DMS53 (cell line): Measurements from ENCODE around the gene MTMR4.
"Not testable (repeated sequence)": the region's sequence is repeated elsewhere in the genome, so short reads cannot be mapped to it uniquely, and the experiment has no call there.

Experiments used
- DNase-seq: peaks from one replicate; lab custom pipeline; 2025; lab: John Stamatoyannopoulos, UW

MTMR4 gene

GRCh38 chr17:58525239-58525638 is 10.8 kb upstream of the MTMR4 start:
- no peak for DNase-seq

DNA sequence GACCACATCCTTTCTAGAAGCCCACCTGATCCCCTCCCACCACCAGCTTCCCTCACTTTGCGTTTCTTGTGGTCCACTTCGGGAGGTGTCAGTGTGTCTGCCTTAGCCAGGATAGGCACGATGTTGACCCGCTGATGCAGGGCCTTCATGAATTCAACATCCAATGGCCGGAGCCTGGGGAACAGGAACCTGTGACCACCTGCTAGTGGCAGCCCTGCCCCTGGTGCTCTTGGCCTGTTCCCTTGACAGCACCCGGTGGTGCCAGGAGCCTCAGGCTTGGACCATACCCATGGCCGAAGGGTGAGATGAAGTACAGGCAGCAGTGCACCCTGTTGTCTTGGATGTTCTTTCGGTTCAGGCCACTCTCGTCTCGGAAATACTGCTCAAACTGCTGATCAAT is 7.2 kb upstream of the MTMR4 start:
- no peak for DNase-seq

GRCh38 chr17:58520843-58521430 is 6.5 kb upstream of the MTMR4 start:
- peak; percentile 28 for DNase-seq

GRCh38 chr17:58517928-58518609 is 3.6 kb upstream of the MTMR4 start:
- DNase-seq = peak; percentile 99

DNA sequence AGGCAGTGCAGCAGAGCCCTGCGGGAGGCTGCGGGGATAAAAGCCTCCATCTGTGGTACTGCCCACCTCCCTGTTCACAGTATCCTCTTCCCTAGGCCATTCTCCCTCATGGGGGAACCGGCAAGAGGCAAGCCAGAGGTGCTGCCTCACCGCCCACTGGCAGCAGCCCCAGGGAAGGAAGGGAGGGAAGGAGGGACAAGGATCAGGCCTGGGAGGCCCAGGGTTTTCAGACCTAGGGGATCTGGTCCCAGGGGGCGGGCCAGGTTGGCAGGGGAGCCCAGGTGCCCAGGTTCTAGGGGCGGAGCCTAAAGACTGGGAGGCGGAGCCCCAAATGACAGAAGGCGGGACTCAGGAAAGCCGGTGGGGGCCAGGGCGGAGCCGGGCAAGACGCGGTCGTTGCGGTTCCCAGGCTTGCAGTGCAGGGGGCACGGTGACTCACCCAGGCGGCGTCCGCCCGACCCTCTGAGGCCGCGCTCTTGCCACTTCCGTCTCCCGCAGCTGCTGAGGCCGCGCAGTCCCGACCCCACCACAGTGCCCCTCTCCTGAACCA is 3.0 kb upstream of the MTMR4 start:
- no peak for DNase-seq

- DNase-seq = peak; percentile 36
Observed at GRCh38 chr17:58516644-58517377, 2.4 kb upstream of the MTMR4 start.

GRCh38 chr17:58515286-58515685 is 848 bp upstream of the MTMR4 start:
- DNase-seq = no peak

GRCh38 chr17:58514770-58515157 is 326 bp upstream of the MTMR4 start:
- DNase-seq = no peak

GRCh38 chr17:58513267-58513964 is 1.0 kb downstream of the MTMR4 start:
- no peak for DNase-seq

- no peak for DNase-seq
Observed at GRCh38 chr17:58510075-58510474, 4.4 kb downstream of the MTMR4 start.

DNA sequence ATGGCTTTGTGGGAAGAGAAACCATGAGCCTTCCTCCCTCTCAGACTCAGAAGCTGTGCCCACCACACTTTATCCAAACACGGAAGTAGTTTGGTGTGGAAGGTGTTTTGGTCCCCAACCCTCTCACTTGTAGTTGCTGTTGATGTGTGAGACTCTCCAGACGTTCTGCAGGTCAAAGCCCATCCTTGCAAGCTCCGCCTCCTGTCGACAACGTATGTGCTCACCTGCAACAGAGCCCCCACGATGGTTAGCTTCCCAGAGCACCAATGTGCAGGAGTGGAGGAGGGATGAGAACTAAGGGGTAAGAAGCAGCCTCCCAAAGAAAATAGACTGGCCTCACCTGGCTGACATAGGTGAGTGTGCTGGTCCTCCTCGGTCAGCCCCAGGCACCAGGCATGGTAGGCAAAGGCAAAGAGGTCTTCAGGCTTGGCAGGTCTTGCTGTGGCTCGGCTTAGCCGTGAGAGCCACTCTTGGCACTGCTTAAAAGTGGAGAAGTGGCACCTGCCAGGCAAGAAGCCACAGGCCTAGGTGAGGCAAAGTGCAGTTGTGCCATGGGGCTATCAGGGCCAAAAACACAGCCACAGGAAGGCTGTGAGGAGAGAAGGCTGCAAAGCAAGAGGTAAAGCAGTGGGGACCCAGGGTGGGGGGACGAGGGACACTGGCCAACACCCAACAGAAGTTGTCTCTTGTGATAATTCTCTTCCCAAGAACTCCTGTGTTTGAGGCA is 5.9 kb downstream of the MTMR4 start:
- DNase-seq = no peak

DNA sequence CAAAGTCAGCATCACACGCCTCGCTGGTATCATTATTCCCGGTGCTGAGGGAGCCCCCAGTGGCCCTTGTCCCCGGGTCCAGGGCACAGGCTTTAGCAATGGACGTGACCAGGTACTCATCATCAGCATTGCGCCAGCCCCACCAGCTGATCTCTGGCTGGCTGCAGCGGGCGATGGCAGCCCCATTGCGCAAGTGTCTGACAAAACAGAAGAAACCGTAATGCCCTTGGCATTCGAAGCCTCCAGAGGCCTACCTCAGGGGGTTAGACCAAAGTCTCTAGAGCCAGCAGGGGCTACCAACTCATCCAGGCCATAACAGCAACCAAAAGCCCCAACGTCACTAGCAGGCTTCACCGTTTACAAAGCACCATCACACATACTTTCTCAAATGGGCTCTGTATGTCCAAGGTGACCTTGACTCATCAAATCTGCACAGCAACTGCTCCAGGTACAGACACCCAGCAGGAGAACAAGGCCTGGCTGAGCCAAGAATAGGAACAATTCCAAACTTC is 7.3 kb downstream of the MTMR4 start:
- DNase-seq = no peak

DNA sequence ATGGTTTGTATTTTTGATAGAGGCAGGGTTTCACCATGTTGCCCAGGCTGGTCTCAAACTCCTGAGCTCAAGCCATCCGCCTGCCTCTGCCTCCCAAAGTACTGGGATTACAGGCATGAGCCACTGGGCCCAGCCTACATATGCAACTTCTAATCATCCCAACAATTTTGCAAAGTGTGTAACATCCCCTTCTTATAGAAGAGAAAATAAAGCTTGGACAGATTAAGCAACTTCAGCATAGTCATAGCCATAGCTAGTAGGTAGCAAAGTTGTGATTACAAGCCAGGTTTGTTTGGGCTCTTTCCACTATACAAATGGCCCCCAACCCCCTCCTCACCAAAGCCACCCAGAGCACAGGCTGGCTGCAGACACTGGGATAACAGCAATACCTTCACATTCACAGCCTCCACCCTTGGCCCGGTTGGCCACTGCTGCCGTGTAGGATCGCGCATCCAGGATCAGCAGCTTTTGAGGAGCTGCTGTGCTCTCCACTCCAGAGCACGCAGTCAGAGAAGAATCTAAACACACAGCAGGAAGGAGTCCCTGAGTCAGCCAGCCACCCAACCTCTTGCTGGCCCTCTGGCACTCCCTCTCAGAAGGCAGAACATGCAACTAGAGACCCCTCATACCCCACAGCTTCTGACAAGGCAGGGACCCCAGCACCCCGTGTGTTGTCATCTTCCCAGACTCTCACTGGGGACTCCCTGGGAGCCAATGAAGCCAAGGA is 7.9 kb downstream of the MTMR4 start:
- DNase-seq = no peak

DNA sequence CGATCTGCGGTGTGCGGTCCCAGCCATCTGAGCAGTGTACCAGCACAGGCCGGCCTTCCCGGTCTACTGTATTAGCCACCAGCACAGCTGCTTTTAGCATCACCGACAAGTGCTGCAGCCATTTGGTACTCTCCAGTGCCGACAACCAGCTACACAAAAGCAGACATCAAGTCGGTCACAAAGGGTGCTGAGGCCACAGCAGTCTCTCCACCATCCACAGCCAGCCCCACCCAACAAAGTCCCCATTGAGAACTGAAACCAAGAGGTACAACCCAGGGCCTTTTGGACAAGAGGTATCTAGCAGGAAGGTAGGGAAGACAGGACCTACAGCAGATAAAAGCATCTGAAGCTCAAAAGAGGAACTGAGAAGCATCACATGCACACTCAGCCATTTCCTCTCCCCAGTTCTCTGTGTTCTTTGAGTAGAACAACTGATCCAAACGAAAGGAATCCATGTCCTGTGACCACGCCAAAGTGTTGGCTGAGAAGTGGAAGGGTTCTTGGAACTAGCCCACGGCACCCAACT is 9.5 kb downstream of the MTMR4 start:
- no peak for DNase-seq

DNA sequence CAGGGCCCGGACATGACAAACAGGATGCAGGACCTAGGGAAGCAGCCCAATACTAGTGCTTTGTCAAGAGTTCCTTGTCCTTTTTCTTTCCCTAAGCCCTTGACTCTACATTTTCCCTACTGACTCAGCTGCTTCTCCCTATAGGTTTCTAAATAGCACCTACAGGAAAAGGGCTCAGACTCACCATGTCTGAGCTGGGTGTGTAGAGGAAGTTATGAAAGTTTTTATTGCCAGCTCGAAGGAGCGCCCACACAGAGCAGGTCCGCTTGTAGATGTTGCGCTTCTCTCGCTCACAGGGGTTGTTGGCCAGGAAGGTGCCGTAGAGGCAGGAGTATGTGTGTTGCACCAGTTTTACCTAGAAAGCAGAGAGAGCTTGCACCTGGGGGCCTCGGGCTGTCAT is 10.6 kb downstream of the MTMR4 start:
- DNase-seq = no peak

DNA sequence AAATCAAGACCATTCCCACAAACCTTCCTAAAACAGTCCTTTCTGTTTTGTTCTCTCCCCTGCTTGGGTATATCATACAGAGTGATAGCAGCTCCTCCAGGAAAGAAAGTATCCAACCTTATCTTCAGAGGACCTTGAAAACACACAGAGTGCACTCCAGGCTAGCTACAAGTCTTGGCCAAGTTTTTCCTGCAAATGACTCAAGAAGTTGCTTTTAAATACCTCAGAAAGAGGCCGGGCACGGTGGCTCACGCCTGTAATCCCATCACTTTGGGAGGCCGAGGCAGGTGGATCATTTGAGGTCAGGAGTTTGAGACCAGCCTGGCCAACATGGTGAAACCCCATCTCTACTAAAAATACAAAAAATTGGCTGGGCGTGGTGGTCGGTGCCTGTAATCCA is 11.3 kb downstream of the MTMR4 start:
- not testable (repeated sequence) for DNase-seq

GRCh38 chr17:58501451-58501850 is 13.0 kb downstream of the MTMR4 start:
- DNase-seq = no peak

DNA sequence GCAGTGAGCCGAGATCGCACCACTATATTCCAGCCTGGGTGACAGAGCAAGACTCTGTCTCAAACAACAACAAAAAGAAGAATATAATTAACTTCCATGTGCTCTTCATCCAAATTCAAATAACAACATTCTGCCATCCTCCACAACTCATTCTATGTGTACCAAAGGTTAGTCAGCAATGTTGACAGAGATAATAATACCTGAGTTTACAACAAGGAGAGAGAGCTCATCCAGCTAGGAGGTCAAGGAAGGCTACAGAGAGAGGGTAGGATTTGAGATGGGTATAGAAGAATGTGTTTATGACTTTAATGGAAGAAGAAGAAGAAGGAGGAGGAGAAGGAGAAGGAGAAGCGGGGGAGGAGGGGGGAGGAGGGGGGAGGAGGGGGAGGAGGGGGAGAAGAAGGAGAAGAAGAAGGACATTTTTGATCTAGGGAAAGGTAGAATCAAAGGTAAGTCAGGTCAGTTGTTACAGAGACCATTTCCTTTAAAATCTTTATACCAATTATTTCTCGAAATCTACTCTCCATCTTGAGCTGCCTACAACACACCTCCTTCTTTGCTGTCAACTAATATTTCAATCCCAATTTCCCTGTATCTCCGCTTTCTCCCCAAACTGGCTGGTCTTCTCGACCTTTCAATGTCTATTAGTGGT is 16.1 kb downstream of the MTMR4 start:
- DNase-seq = peak; percentile 9

DNA sequence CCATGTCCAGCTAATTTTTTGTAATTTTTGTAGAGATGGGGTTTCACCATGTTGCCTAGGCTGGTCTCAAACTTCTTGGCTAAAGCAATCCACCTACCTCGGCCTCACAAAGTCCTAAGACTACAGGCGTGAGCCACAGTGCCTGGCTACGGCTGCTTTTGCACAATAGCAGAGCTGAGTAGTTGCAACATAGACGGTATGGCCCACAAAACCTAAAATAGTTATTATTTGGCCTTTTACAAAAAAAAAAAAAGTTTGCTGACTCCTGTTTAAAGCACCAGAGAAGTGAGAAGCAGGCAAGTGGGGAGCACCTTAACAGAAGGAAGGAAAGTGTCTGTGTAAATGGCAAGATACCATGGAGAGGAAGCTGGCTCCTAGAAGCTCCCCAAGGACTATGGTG is 20.9 kb downstream of the MTMR4 start:
- DNase-seq = no peak
